ENCODE data around the gene RAB22A.

The RAB22A gene

DNA sequence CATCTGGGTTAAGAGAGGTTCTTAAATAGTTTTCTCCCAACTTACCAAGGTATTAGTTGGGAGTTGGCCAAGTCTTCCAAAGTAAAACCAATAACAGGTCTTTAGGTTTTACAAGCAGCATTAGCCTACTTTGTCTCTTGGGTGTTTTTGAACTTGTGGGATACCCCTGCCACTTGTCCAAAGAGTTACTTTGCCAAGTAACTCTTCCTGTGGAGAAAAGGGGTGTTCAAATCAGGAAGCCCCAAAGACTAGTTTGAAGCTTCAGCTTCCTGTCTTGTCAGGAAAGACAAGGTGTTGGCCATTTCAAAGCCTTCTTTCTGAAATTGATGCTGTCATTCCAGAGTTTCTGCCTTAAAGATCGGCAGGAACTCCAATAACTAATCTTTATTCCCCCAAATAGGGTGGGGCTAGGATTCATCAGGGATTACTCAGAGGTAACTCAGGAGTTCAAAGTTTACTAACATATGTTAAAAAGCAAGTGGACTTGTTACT lies 822 bp downstream of the RAB22A start:
- peaks cover 72% of the 10 kb centered on the region for H3K4me1 Mint-ChIP-seq
- H3K36me3 Mint-ChIP-seq, result peaks cover 39% of the 10 kb centered on the region
- no peaks in the 10 kb centered on the region for H3K27me3 Mint-ChIP-seq
- peak overlapping the region; percentile 93 for H3K4me3 Mint-ChIP-seq
- CTCF ChIA-PET, result interaction anchor here (0.6 kb wide), 2 partner anchors 10 to 580 kb away, joined by 3 read pairs; no protein-coding TSS in a partner anchor
- H3K9me3 Mint-ChIP-seq, result no peaks in the 10 kb centered on the region
- H3K27ac Mint-ChIP-seq, result peak overlapping the region; percentile 92
- DNase-seq, result no peak

DNA sequence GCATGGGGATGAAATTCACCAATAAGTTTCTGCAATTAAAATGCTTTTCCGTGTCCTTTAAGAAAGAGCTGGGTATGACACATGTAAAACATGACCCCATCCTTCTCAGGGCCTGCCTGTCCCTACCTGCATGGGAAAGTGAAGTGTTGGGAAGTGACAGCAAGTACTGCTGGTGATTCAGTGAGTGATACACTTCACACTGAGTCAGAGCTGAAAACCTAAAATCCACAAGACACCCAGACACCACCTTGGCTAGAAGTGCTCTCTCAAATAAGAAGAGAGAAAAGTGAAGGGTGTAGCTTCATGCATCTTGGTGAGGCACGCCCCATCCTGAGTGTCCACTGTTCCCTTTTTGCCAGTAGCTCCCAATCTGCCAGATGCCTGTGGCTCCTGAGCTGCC lies 3.3 kb downstream of the RAB22A start:
- H3K27me3 Mint-ChIP-seq, result no peaks in the 10 kb centered on the region
- peaks cover 54% of the 10 kb centered on the region for H3K4me1 Mint-ChIP-seq
- CTCF ChIA-PET, result no interaction called here
- H3K36me3 Mint-ChIP-seq, result peaks cover 53% of the 10 kb centered on the region
- peak overlapping the region; percentile 46 for H3K27ac Mint-ChIP-seq
- H3K4me3 Mint-ChIP-seq, result no peak overlapping the region
- H3K9me3 Mint-ChIP-seq, result no peaks in the 10 kb centered on the region
- DNase-seq, result no peak

DNA sequence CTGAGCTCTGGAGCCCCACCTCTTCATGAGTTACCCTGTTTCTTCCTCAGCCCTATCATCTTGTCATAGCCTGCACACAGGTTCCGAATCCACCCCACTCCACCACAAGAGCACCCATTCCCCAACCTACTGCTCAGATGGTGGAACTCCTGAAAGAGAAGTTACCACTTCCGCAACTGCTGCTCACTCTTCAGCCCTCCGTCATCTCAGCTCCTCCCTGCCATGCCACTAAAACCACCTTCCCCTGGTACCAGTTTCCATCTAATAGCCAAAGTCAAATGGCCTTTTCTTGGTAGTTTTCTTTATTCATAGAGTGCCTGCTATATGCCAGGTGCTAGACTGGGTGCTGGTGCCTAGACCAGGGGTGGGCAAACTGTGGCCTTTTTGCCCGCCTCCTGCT lies 3.9 kb downstream of the RAB22A start:
- Mint-ChIP-seq H3K27me3 (no peaks in the 10 kb centered on the region), H3K27ac (peak overlapping the region; percentile 46), H3K9me3 (no peaks in the 10 kb centered on the region), H3K36me3 (peaks cover 50% of the 10 kb centered on the region), H3K4me1 (peaks cover 50% of the 10 kb centered on the region), H3K4me3 (no peak overlapping the region)
- CTCF ChIA-PET, result no interaction called here
- no peak for DNase-seq

DNA sequence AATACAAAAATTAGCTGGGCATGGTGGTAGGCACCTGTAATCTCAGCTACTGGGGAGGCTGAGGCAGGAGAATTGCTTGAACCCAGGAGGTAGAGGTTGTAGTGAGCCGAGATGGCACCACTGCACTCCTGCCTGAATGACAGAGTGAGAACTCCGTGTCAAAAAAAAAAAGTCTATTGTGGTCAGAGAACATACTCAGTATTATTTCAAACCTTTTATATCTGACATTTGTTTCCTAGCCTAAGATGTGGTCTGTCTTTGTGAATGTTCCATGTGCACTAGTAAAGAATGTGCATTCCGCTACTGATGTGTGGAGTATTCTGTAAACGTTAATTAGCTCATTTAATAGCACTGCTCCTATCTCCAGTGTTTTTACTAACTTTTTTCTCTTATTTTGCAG lies 11.7 kb downstream of the RAB22A start:
- Mint-ChIP-seq H3K27ac (no peak overlapping the region), H3K9me3 (no peaks in the 10 kb centered on the region), H3K27me3 (no peaks in the 10 kb centered on the region), H3K4me3 (no peak overlapping the region), H3K4me1 (peaks cover 11% of the 10 kb centered on the region), H3K36me3 (peaks cover 33% of the 10 kb centered on the region)
- no peak for DNase-seq
- CTCF ChIA-PET, result no interaction called here

DNA sequence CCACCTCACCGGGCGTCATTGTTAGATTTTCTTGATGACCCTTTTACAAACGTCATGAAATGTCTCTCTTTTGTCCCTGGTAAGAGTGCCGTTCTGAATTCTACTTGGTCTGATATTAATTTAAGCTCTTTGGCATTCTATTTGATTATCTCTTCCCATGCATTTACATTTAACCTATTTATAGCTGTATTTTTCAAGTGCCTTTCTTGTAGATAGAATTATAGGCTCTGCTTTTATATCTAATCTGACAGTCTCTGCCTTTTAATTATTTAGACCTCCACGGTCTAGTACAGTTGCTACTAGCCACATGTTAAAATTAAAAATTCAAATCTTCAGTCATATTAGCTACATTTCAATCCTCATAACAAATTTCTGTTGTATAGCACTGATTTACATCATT lies 12.6 kb downstream of the RAB22A start:
- Mint-ChIP-seq H3K27ac (no peak overlapping the region), H3K9me3 (no peaks in the 10 kb centered on the region), H3K4me1 (peaks cover 13% of the 10 kb centered on the region), H3K36me3 (peaks cover 25% of the 10 kb centered on the region), H3K27me3 (no peaks in the 10 kb centered on the region), H3K4me3 (no peak overlapping the region)
- no peak for DNase-seq
- CTCF ChIA-PET, result no interaction called here

DNA sequence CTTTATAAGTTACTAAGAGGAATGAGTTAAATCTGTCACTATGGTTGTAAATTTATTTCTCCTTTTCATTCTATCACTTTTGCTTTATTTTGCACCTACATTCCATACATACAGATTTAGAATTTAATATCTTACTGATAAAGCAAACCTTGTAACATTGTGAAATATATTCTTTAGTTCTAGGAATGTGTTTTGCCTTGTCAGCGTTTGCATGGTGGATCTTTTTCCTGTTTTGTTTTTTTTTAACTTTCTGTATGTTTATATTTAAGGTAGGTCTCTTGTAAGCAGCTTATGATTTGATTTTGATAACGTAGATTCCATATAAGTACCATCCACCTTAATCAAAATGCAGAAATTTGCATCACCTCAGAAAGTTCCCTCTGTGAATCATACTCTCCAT lies 16.4 kb downstream of the RAB22A start:
- no peak overlapping the region for H3K27ac Mint-ChIP-seq
- H3K36me3 Mint-ChIP-seq, result peaks cover 6% of the 10 kb centered on the region
- H3K4me1 Mint-ChIP-seq, result peaks cover 16% of the 10 kb centered on the region
- CTCF ChIA-PET, result no interaction called here
- H3K27me3 Mint-ChIP-seq, result no peaks in the 10 kb centered on the region
- no peak for DNase-seq
- H3K9me3 Mint-ChIP-seq, result no peaks in the 10 kb centered on the region
- H3K4me3 Mint-ChIP-seq, result no peak overlapping the region

DNA sequence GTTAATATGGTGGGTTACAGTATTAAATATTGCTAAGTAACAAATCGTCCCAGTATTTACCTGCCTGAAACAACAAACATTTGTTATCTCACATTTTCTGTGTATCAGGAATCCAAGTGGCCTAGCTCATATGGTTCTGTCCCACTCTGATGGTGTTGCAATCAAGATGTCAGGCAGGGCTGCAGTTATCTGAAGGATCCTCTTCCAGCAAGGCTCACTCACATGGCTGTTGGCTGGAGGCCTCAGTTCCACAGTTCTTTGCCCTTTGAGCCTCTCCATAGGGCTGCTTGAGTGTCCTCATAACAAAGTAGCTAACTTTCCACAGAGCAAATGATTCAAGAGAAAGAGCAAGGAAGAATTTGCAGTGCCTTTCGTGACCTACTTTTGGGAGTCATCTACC lies 17.7 kb downstream of the RAB22A start:
- peaks cover 11% of the 10 kb centered on the region for H3K4me1 Mint-ChIP-seq
- no peak overlapping the region for H3K27ac Mint-ChIP-seq
- H3K27me3 Mint-ChIP-seq, result no peaks in the 10 kb centered on the region
- CTCF ChIA-PET, result no interaction called here
- H3K36me3 Mint-ChIP-seq, result peaks cover 10% of the 10 kb centered on the region
- H3K9me3 Mint-ChIP-seq, result no peaks in the 10 kb centered on the region
- H3K4me3 Mint-ChIP-seq, result no peak overlapping the region
- no peak for DNase-seq

DNA sequence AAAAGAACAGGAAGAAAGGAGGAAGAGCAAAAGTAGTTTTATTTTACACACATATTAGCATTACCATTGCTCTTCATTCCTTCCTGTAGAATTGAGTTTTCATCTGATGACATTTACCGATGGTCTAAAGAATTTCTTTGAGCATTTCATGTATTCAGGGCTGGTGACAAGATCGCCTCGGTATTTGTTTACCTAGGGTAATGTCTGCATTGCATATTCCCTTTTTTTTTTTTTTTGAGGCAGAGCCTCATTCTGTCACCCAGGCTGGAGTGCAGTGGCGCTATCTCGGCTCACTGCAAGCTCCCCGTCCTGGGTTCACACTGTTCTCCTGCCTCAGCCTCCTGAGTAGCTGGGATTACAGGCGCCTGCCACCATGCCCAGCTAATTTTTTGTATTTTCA lies 19.3 kb downstream of the RAB22A start:
- Mint-ChIP-seq H3K27ac (no peak overlapping the region), H3K9me3 (no peaks in the 10 kb centered on the region), H3K36me3 (peaks cover 17% of the 10 kb centered on the region)

DNA sequence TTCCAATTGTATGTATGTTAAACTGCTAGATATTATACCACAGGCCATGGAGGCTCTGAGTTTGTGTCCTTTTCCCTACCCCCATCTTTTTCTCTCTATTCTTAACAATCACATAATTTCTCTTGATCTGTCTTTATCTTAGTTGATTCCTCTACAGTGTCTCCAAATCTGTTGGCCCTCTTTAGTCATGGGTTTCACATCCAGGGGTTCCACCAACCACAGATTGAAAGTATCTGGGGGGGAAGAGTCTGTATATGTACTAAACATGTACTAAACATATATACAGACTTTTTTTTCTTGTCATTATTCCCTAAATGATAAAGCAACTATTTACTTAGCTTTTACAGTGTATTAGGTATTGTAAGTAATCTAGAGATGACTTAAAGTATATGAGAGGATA lies 20.2 kb downstream of the RAB22A start:
- CTCF ChIA-PET, result no interaction called here
- Mint-ChIP-seq H3K9me3 (no peaks in the 10 kb centered on the region), H3K4me1 (peaks cover 11% of the 10 kb centered on the region), H3K36me3 (peaks cover 17% of the 10 kb centered on the region), H3K4me3 (no peak overlapping the region), H3K27ac (no peak overlapping the region), H3K27me3 (no peaks in the 10 kb centered on the region)
- no peak for DNase-seq

More for the DNA sequence above, 19.3 kb downstream of the RAB22A start:
- no peak for DNase-seq
- H3K4me3 Mint-ChIP-seq, result no peak overlapping the region
- H3K27me3 Mint-ChIP-seq, result no peaks in the 10 kb centered on the region
- CTCF ChIA-PET, result no interaction called here
- H3K4me1 Mint-ChIP-seq, result peaks cover 11% of the 10 kb centered on the region

DNA sequence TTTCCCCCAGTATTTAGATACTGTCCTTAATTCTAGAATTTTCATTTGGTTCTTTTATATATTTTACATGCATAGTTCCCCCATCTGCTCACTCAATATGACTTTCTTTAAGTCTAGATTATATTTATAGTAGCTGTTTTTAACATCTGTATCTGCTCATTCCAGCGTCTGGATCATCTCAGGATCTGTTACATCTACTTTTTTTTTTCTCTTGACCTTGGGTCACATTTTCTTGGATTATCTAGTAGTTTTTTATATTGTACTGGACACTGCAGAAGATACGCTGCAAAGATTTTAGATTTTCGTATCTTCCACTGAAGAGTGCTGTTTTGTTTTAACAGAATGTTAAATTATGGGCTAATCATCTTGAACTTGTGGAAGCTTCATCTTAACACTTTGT lies 20.7 kb downstream of the RAB22A start:
- CTCF ChIA-PET, result no interaction called here
- no peaks in the 10 kb centered on the region for H3K27me3 Mint-ChIP-seq
- DNase-seq, result no peak
- H3K4me1 Mint-ChIP-seq, result peaks cover 11% of the 10 kb centered on the region
- no peak overlapping the region for H3K4me3 Mint-ChIP-seq
- H3K9me3 Mint-ChIP-seq, result no peaks in the 10 kb centered on the region
- H3K36me3 Mint-ChIP-seq, result peaks cover 17% of the 10 kb centered on the region
- no peak overlapping the region for H3K27ac Mint-ChIP-seq

DNA sequence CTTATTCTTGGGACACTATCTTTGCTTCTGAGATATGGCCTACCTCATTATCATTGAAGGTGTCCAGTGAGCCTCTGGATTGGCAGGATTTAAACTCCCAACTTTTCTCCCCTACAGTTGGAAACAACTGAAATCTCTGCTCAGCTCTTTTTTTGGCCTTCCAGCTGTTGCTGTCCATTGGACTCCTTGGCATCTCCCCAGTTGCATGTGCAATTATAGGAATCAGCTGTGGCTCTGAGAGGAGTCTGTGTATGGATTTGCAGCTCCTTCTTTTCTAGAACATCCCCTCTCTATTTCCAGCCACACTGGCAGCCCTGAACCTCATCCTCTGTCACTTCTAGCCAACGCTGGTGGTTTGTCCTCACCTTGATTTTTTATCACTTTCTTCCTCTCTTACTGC lies 21.2 kb downstream of the RAB22A start:
- Mint-ChIP-seq H3K27ac (no peak overlapping the region), H3K4me1 (peaks cover 8% of the 10 kb centered on the region), H3K9me3 (no peaks in the 10 kb centered on the region), H3K27me3 (no peaks in the 10 kb centered on the region), H3K4me3 (no peak overlapping the region), H3K36me3 (peaks cover 16% of the 10 kb centered on the region)
- DNase-seq, result no peak
- CTCF ChIA-PET, result no interaction called here

DNA sequence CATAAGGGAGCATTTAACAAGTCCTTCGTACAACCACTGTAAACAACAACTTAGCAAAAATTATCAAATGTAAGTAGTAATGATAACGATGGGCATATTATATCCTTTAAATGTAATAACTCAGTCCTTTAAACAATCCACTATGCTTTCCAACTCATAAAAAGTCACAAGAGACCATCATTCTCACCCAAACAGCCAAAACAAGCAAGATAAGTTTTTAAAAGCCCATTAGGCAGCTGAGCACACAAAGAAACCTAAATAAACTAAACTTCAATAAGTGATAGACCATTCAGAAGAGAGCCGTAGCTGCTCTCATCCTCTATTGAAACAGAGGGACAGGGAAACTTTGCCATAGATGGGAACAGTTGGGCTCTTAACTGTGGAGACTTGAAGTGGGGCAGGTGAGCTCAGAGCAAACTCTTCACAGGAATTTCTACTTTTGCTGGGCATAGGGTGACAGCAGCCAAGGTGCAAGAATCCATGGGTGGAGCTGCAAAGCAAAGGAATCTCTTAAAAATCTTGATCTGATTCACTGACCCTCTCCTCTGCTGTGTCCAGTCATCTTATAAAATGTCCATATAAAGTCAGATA lies 22.5 kb downstream of the RAB22A start:
- Mint-ChIP-seq H3K27ac (no peak overlapping the region), H3K4me3 (no peak overlapping the region), H3K9me3 (no peaks in the 10 kb centered on the region), H3K4me1 (peaks cover 6% of the 10 kb centered on the region), H3K36me3 (peaks cover 13% of the 10 kb centered on the region), H3K27me3 (no peaks in the 10 kb centered on the region)
- CTCF ChIA-PET, result interaction anchor here (0.6 to 0.8 kb wide), 2 partner anchors 14 to 26 kb away, joined by 3 to 4 read pairs; no protein-coding TSS in a partner anchor
- no peak for DNase-seq

DNA sequence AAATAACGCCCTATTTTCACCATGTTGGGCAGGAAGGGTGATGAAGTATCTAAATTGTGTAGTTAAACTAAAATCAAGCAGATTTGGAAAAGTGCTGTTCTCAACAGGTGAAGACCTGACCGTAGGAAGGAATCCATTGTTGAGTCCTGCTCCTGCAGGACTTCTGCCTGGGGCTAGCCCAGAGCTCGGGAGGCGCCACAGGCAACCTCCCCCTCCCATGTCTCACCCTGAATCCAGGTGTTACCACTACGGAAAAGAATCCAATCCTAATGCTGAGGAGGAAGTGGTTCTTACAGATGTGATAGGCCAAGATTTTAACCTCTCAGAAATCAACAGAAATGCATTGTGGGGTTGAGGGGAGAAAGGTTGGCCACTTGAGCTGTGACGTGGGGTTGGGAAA lies 30.2 kb downstream of the RAB22A start:
- Mint-ChIP-seq H3K36me3 (peaks cover 20% of the 10 kb centered on the region), H3K4me1 (peaks cover 9% of the 10 kb centered on the region), H3K4me3 (no peak overlapping the region), H3K9me3 (peaks cover 2% of the 10 kb centered on the region), H3K27me3 (no peaks in the 10 kb centered on the region), H3K27ac (no peak overlapping the region)
- DNase-seq, result no peak
- CTCF ChIA-PET, result no interaction called here

DNA sequence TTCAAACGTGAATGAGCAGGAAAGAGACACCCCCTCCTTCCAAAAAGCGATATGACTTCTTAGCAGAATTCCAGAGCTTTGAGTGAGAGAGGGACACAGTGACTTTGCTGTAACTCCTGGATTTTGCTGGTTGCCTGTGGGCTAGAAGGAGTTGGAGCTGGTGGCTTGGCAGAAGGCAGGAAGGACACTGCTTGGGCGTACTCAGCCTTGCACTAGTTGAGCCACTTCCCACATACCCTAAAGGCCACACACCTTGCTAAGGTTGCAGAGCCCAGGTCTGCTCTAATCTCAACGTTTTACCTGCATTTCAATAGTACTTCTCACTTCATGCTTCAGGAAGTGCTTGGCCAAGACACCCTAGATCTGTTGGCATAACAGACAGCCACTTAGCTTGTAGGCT lies 30.6 kb downstream of the RAB22A start:
- Mint-ChIP-seq H3K9me3 (peaks cover 2% of the 10 kb centered on the region), H3K4me3 (no peak overlapping the region), H3K27ac (no peak overlapping the region), H3K4me1 (peaks cover 9% of the 10 kb centered on the region), H3K27me3 (no peaks in the 10 kb centered on the region), H3K36me3 (peaks cover 20% of the 10 kb centered on the region)
- no peak for DNase-seq
- CTCF ChIA-PET, result no interaction called here

DNA sequence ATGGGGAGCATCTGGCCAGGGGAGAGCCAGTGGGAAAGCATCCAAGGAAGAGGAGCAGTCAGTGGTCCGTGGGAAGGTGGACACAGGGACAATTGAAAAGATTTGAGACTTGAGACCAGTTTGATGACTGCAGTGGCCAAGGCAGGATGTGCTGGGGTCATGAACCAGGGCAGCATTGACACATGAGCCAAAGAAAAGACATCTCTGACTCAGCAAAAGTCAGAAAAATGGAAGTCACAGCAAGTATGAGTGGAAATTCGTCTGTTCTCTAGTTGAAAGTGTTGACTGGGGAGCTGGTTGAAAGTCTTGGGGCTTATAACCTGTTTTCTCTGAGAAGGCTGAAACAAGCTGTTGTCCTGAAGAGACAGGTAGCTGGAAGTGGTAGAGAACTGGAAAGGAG lies 31.3 kb downstream of the RAB22A start:
- Mint-ChIP-seq H3K9me3 (peaks cover 2% of the 10 kb centered on the region), H3K27ac (peak overlapping the region; percentile 34), H3K4me3 (no peak overlapping the region), H3K36me3 (peaks cover 27% of the 10 kb centered on the region), H3K4me1 (peaks cover 9% of the 10 kb centered on the region), H3K27me3 (no peaks in the 10 kb centered on the region)
- no peak for DNase-seq
- CTCF ChIA-PET, result no interaction called here
